Breast epithelium (tissue), 3 donors: ENCODE measurements around the gene PLD4.

Source experiments
- POLR2A ChIP-seq: fragments of 450-650 bp; IDR thresholded peaks from one replicate; pipeline ENCODE4 v1.6.1; 2016; ENCODE audit warnings: antibody characterized with exemption, mild to moderate bottlenecking, moderate library complexity
- POLR2AphosphoS5 ChIP-seq, 3 donors: sonication (generic); formaldehyde crosslinking; IDR thresholded peaks; one replicate each; pipeline ENCODE4 v1.6.1; 2017; ENCODE audit warnings: antibody characterized with exemption in 3 of 3
- TF ChIP-seq, protein P1 (sequence below), 3 donors: fragments of 450-650 bp; IDR thresholded peaks; one replicate each; pipeline ENCODE4 v1.5.1; 2016 to 2017; ENCODE audit warnings: antibody characterized with exemption in 3 of 3, mild to moderate bottlenecking in 3 of 3, moderate library complexity in 3 of 3

DNA sequence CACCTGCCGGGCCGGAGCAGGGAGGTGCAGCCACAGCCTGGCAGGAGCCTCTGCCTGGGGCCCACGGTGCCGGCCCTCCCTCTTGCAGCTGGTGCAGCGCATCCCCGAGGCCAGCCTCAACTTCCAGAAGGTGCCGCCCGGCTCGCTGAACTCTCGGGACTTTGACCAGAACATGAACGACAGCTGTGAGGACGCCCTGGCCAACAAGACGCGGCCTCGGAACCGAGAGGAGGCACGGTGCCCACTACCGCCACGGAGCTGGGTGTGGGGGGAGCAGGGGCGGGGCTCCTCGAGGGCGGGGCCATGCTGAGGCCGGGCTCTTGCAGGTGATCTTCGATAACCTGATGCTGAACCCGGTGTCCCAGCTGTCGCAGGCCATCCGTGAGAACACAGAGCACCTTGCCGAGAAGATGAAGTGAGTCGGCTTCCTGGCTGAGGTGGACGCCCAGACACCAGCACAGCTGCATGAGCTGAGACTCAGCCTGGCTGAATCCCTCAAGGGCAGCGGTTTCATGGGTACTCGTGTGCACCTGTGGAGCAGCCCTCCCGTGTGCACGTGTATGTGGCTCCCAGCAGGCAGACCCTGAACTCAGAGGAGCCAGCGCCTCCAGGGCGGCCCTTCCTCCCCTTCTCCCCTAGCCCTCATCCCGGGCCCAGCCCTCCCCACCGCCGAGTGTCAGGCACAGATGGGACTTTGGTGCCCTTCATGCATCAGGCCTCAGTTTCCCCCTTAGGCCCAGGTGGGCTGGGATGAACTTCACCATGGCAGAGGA lies 31.1 kb upstream of the PLD4 start:
- TF ChIP-seq POLR2AphosphoS5 (IDR thresholded peaks at IDR 0.05) (no peak), POLR2A (no peak)
- TF ChIP-seq, protein P1, sequence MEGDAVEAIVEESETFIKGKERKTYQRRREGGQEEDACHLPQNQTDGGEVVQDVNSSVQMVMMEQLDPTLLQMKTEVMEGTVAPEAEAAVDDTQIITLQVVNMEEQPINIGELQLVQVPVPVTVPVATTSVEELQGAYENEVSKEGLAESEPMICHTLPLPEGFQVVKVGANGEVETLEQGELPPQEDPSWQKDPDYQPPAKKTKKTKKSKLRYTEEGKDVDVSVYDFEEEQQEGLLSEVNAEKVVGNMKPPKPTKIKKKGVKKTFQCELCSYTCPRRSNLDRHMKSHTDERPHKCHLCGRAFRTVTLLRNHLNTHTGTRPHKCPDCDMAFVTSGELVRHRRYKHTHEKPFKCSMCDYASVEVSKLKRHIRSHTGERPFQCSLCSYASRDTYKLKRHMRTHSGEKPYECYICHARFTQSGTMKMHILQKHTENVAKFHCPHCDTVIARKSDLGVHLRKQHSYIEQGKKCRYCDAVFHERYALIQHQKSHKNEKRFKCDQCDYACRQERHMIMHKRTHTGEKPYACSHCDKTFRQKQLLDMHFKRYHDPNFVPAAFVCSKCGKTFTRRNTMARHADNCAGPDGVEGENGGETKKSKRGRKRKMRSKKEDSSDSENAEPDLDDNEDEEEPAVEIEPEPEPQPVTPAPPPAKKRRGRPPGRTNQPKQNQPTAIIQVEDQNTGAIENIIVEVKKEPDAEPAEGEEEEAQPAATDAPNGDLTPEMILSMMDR (IDR thresholded peaks at IDR 0.05) = no peak
